Stomach (tissue), 9 donors: ENCODE data around the gene EGFR. TPM values are rescaled to one million over a fixed set of nuclear protein-coding genes. Genes with fewer than 3 reads are reported as not detected.

Experiments used
- DNase-seq, 2 donors: peaks; one replicate each; pipeline versions ENCODE4 v3.0.0 to v3.0.0-alpha.2; 2013 to 2019
- H3K27ac ChIP-seq, 5 donors: fragments of 200-600 bp in 4 of 5; sonication (generic) in 4 of 5; one replicate each; pipeline ENCODE4 v1.5.1; 2013 to 2019; ENCODE audit warnings: mild to moderate bottlenecking in 1 of 5, moderate library complexity in 1 of 5
- H3K27me3 ChIP-seq, 3 donors: fragments of 200-600 bp; sonication (generic); one replicate each; pipeline ENCODE4 v1.5.1; 2017 to 2019; ENCODE audit warnings: mixed run types in 1 of 3
- H3K36me3 ChIP-seq, 4 donors: fragments of 200-600 bp; sonication (generic); 1 replicate in 3 of 4; 2 replicates in 1 of 4; pipeline ENCODE4 v1.5.1; 2016 to 2019
- H3K4me1 ChIP-seq, 4 donors: fragments of 200-600 bp; sonication (generic); one replicate each; pipeline ENCODE4 v1.5.1; 2016 to 2019
- H3K4me3 ChIP-seq, 4 donors: fragments of 200-600 bp; sonication (generic) in 3 of 4; one replicate each; pipeline ENCODE4 v1.5.1; 2016 to 2019; ENCODE audit warnings: mild to moderate bottlenecking in 1 of 4
- H3K9me3 ChIP-seq, 4 donors: fragments of 200-600 bp; sonication (generic); one replicate each; pipeline ENCODE4 v1.5.1; 2016 to 2019
- CTCF ChIP-seq, 7 experiments: fragments of 450-650 bp in 4 of 7; fragments of 200-600 bp in 3 of 7; sonication (generic) in 3 of 7; IDR thresholded peaks; one replicate each; pipeline ENCODE4 v1.5.1; 2016 to 2019; ENCODE audit warnings: antibody characterized with exemption in 7 of 7, control low read depth in 2 of 7, mild to moderate bottlenecking in 1 of 7
- EP300 ChIP-seq: sonication (generic); formaldehyde crosslinking; IDR thresholded peaks from one replicate; pipeline ENCODE4 v1.6.1; 2017; ENCODE audit warnings: antibody characterized with exemption
- POLR2A ChIP-seq, 4 donors: fragments of 450-650 bp; IDR thresholded peaks; one replicate each; pipeline ENCODE4 v1.6.1; 2016; ENCODE audit warnings: antibody characterized with exemption in 4 of 4, control low read depth in 2 of 4, mild to moderate bottlenecking in 1 of 4, moderate library complexity in 1 of 4
- POLR2AphosphoS5 ChIP-seq, 3 donors: sonication (generic); formaldehyde crosslinking; IDR thresholded peaks; one replicate each; pipeline ENCODE4 v1.6.1; 2016; ENCODE audit warnings: antibody characterized with exemption in 3 of 3
- WGBS, 5 donors: extraction: QIAGEN DNeasy Blood & Tissue Kit in 3 of 5; methylation state at CpG; one replicate each; pipeline versions ENCODE4 v1.1.5 to v1.1.7; 2013 to 2018; 5-methylcytosine and 5-hydroxymethylcytosine counted together
- intact Hi-C: fragments of 100-400 bp; cut with DNase I; formaldehyde crosslinking; loops from one replicate; pipeline ENCODE4 v1.15.1; 2023; ENCODE audit warnings: low total_unique reads
- polyA plus RNA-seq, 3 donors: library from polyadenylated mRNA; stranded (reverse); fragments of 200-250 nt; gene quantifications; one replicate each; pipeline ENCODE4 v1.2.3, GENCODE V29; 2013
- total RNA-seq, 5 donors: library from RNA; depleted of rRNA; stranded (reverse); fragments of >200 nt; gene quantifications; one replicate each; pipeline versions ENCODE4 v1.1.0 to v1.2.3, GENCODE V29; 2014 to 2016
- donor health status: healthy with polysubstance abuse.
- donor health status: Bipolar disorder and iron deficiency.
- donor health status: healthy.

EGFR gene
- total and polyA plus RNA-seq, 8 donors, result 3.4 to 43.4 (median 32.6) TPM

- TF ChIP-seq POLR2A (IDR thresholded peaks at IDR 0.05) (no peak), CTCF (IDR thresholded peaks at IDR 0.05) (no peak), POLR2AphosphoS5 (IDR thresholded peaks at IDR 0.05) (no peak), EP300 (no peak)
- 42 to 63% (median 52%) methylated on average over 3 of the region's 3 CpGs for WGBS, 5 donors
- no peaks in the 10 kb centered on the region for H3K9me3 ChIP-seq
- H3K4me3 ChIP-seq, result no peak overlapping the region
- peak overlapping the region in 2 of 5 donors; percentile 27 to 48 for H3K27ac ChIP-seq
- H3K36me3 ChIP-seq, result no peaks in the 10 kb centered on the region
- H3K4me1 ChIP-seq, result peaks cover 10 to 55% (median 30%) of the 10 kb centered on the region in 4 donors
- no peak for DNase-seq
- no peaks in the 10 kb centered on the region for H3K27me3 ChIP-seq
- intact Hi-C loops, result no loop called here
These were observed 95.1 kb downstream of the EGFR start for GRCh38 chr7:55113760-55114540.

- no peak for DNase-seq
- TF ChIP-seq POLR2A (IDR thresholded peaks at IDR 0.05) (no peak), EP300 (no peak), CTCF (IDR thresholded peaks at IDR 0.05) (no peak), POLR2AphosphoS5 (IDR thresholded peaks at IDR 0.05) (no peak)
- Histone ChIP-seq H3K36me3 (no peaks in the 10 kb centered on the region), H3K27me3 (no peaks in the 10 kb centered on the region), H3K4me3 (no peak overlapping the region), H3K9me3 (no peaks in the 10 kb centered on the region), H3K27ac (no peak overlapping the region), H3K4me1 (peaks cover 11 to 42% (median 25%) of the 10 kb centered on the region in 4 donors)
- 85 to 92% (median 90%) methylated on average over 7 of the region's 7 CpGs for WGBS, 5 donors
- intact Hi-C loops, result no loop called here
These were observed 98.5 kb downstream of the EGFR start for GRCh38 chr7:55117286-55117685.

GRCh38 chr7:55118426-55118825 lies 99.6 kb downstream of the EGFR start:
- no peak for TF ChIP-seq CTCF (IDR thresholded peaks at IDR 0.05)
- TF ChIP-seq EP300, result no peak
- no peak for TF ChIP-seq POLR2A (IDR thresholded peaks at IDR 0.05)
- TF ChIP-seq POLR2AphosphoS5 (IDR thresholded peaks at IDR 0.05), result no peak
- Histone ChIP-seq H3K36me3 (no peaks in the 10 kb centered on the region), H3K4me3 (no peak overlapping the region), H3K27me3 (no peaks in the 10 kb centered on the region), H3K27ac (no peak overlapping the region), H3K9me3 (no peaks in the 10 kb centered on the region), H3K4me1 (peaks cover 11 to 34% (median 22%) of the 10 kb centered on the region in 4 donors)
- WGBS, 5 donors, result 89 to 95% (median 92%) methylated on average over 4 to 5 of the region's 5 CpGs
- no peak for DNase-seq
- intact Hi-C loops, result no loop called here

- intact Hi-C loops, result no loop called here
- no peak for TF ChIP-seq POLR2AphosphoS5 (IDR thresholded peaks at IDR 0.05)
- TF ChIP-seq CTCF (IDR thresholded peaks at IDR 0.05), result no peak
- no peak for TF ChIP-seq EP300
- Histone ChIP-seq H3K27me3 (no peaks in the 10 kb centered on the region), H3K36me3 (no peaks in the 10 kb centered on the region), H3K9me3 (no peaks in the 10 kb centered on the region), H3K4me1 (peaks cover 11 to 24% (median 17%) of the 10 kb centered on the region in 4 donors), H3K27ac (peak overlapping the region in 3 of 5 donors; percentile 50 to 70 (median 63)), H3K4me3 (no peak overlapping the region)
- 94 to 98% (median 95%) methylated on average over 4 of the region's 4 CpGs for WGBS, 5 donors
- no peak for DNase-seq
These were observed 100.8 kb downstream of the EGFR start for GRCh38 chr7:55119571-55119970.
